Measurements from ENCODE around the gene GASK1A. TPM values are rescaled to one million over a fixed set of nuclear protein-coding genes. Genes with fewer than 3 reads are reported as not detected.

Gene GASK1A
- total and polyA plus RNA-seq, 2 donors (not counting 1 experiment from before 2014, with no cell fraction given) = 0.14 to 1.8 TPM

DNA sequence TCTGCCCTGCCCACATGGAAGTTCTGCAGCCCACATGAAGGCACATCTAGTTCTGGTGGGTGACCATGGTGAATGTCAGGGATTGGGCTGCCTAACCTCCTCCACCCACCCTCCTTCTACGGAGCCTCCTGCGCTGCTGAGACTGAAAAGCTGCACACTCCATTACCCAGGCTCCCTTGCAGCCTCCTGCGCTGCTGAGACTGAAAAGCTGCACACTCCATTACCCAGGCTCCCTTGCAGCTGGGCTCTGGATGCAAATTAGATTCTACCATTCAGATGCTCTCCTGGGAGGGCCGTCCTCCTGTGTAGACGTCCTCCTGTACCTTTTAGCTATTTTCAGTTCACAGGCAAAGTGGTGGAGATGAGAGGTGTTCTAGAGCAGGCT is 94.7 kb downstream of the GASK1A start:
- Histone ChIP-seq H3K4me3 (replicated peaks in 1 of 4; ENCODE audit: control extremely low read depth in 1 of 4, insufficient read depth in 1 of 4, low read depth in 3 of 4, low read length in 4 of 4) (no peak overlapping the region), H2AFZ (ENCODE audit: low read length) (no peak overlapping the region), H3K9me3 (ENCODE audit: control insufficient read depth, insufficient read depth, low read depth, low read length) (no peaks in the 10 kb centered on the region), H3K79me2 (ENCODE audit: control insufficient read depth, insufficient read depth, low read length) (no peaks in the 10 kb centered on the region), H3K27me3 (ENCODE audit: control insufficient read depth, insufficient read depth, low read length) (no peaks in the 10 kb centered on the region), H4K20me1 (ENCODE audit: control insufficient read depth, extremely low read depth, insufficient read depth, low read length) (no peaks in the 10 kb centered on the region), H3K4me2 (ENCODE audit: extremely low read depth, insufficient read depth, low read length) (no peak overlapping the region), H3K9ac (ENCODE audit: insufficient read depth, low read length) (no peak overlapping the region), H3K4me1 (ENCODE audit: control insufficient read depth, extremely low read depth, insufficient read depth, low read length) (no peaks in the 10 kb centered on the region), H3K27ac (ENCODE audit: insufficient read depth, low read length) (no peak overlapping the region), H3K36me3 (ENCODE audit: control insufficient read depth, insufficient read depth, low read length) (no peaks in the 10 kb centered on the region)
- no peak for DNase-seq (ENCODE audit: low read depth in 2 of 2)
- TF ChIP-seq EZH2 (IDR thresholded peaks at IDR 0.05; ENCODE audit: low read length, missing control alignments) = no peak
- TF ChIP-seq CTCF (conservative IDR thresholded peaks at IDR 0.05 in 1 of 2, IDR thresholded peaks at IDR 0.05 in 1 of 2; ENCODE audit: low read depth in 1 of 2, low read length in 2 of 2) = no peak

- Histone ChIP-seq H3K36me3 (ENCODE audit: control insufficient read depth, insufficient read depth, low read length) (no peaks in the 10 kb centered on the region), H4K20me1 (ENCODE audit: control insufficient read depth, extremely low read depth, insufficient read depth, low read length) (no peaks in the 10 kb centered on the region), H3K4me2 (ENCODE audit: extremely low read depth, insufficient read depth, low read length) (no peak overlapping the region), H3K9ac (ENCODE audit: insufficient read depth, low read length) (no peak overlapping the region), H3K79me2 (ENCODE audit: control insufficient read depth, insufficient read depth, low read length) (no peaks in the 10 kb centered on the region), H3K4me3 (replicated peaks in 1 of 4; ENCODE audit: control extremely low read depth in 1 of 4, insufficient read depth in 1 of 4, low read depth in 3 of 4, low read length in 4 of 4) (no peak overlapping the region), H3K27me3 (ENCODE audit: control insufficient read depth, insufficient read depth, low read length) (no peaks in the 10 kb centered on the region), H3K27ac (ENCODE audit: insufficient read depth, low read length) (no peak overlapping the region), H3K4me1 (ENCODE audit: control insufficient read depth, extremely low read depth, insufficient read depth, low read length) (no peaks in the 10 kb centered on the region), H3K9me3 (ENCODE audit: control insufficient read depth, insufficient read depth, low read depth, low read length) (no peaks in the 10 kb centered on the region), H2AFZ (ENCODE audit: low read length) (no peak overlapping the region)
- TF ChIP-seq CTCF (conservative IDR thresholded peaks at IDR 0.05 in 1 of 2, IDR thresholded peaks at IDR 0.05 in 1 of 2; ENCODE audit: low read depth in 1 of 2, low read length in 2 of 2) = no peak
- no peak for TF ChIP-seq EZH2 (IDR thresholded peaks at IDR 0.05; ENCODE audit: low read length, missing control alignments)
- DNase-seq (ENCODE audit: low read depth in 2 of 2) = no peak
Observed at GRCh38 chr3:43074482-43074881, 95.4 kb downstream of the GASK1A start.

- DNase-seq (ENCODE audit: low read depth in 2 of 2) = peak in 1 of 2 donors; percentile 68
- Histone ChIP-seq H3K36me3 (ENCODE audit: control insufficient read depth, insufficient read depth, low read length) (no peaks in the 10 kb centered on the region), H3K79me2 (ENCODE audit: control insufficient read depth, insufficient read depth, low read length) (no peaks in the 10 kb centered on the region), H3K27ac (ENCODE audit: insufficient read depth, low read length) (no peak overlapping the region), H3K4me3 (replicated peaks in 1 of 4; ENCODE audit: control extremely low read depth in 1 of 4, insufficient read depth in 1 of 4, low read depth in 3 of 4, low read length in 4 of 4) (no peak overlapping the region), H3K9me3 (ENCODE audit: control insufficient read depth, insufficient read depth, low read depth, low read length) (no peaks in the 10 kb centered on the region), H3K27me3 (ENCODE audit: control insufficient read depth, insufficient read depth, low read length) (no peaks in the 10 kb centered on the region), H3K4me1 (ENCODE audit: control insufficient read depth, extremely low read depth, insufficient read depth, low read length) (no peaks in the 10 kb centered on the region), H4K20me1 (ENCODE audit: control insufficient read depth, extremely low read depth, insufficient read depth, low read length) (no peaks in the 10 kb centered on the region), H3K4me2 (ENCODE audit: extremely low read depth, insufficient read depth, low read length) (no peak overlapping the region), H2AFZ (ENCODE audit: low read length) (no peak overlapping the region), H3K9ac (ENCODE audit: insufficient read depth, low read length) (no peak overlapping the region)
- no peak for TF ChIP-seq EZH2 (IDR thresholded peaks at IDR 0.05; ENCODE audit: low read length, missing control alignments)
- no peak for TF ChIP-seq CTCF (conservative IDR thresholded peaks at IDR 0.05 in 1 of 2, IDR thresholded peaks at IDR 0.05 in 1 of 2; ENCODE audit: low read depth in 1 of 2, low read length in 2 of 2)
Observed at GRCh38 chr3:43074901-43075689, 96.0 kb downstream of the GASK1A start.

Data from fibroblast of lung (primary cell).